ENCODE results near the gene MED17.

Gene MED17, protein sequence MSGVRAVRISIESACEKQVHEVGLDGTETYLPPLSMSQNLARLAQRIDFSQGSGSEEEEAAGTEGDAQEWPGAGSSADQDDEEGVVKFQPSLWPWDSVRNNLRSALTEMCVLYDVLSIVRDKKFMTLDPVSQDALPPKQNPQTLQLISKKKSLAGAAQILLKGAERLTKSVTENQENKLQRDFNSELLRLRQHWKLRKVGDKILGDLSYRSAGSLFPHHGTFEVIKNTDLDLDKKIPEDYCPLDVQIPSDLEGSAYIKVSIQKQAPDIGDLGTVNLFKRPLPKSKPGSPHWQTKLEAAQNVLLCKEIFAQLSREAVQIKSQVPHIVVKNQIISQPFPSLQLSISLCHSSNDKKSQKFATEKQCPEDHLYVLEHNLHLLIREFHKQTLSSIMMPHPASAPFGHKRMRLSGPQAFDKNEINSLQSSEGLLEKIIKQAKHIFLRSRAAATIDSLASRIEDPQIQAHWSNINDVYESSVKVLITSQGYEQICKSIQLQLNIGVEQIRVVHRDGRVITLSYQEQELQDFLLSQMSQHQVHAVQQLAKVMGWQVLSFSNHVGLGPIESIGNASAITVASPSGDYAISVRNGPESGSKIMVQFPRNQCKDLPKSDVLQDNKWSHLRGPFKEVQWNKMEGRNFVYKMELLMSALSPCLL

DNA sequence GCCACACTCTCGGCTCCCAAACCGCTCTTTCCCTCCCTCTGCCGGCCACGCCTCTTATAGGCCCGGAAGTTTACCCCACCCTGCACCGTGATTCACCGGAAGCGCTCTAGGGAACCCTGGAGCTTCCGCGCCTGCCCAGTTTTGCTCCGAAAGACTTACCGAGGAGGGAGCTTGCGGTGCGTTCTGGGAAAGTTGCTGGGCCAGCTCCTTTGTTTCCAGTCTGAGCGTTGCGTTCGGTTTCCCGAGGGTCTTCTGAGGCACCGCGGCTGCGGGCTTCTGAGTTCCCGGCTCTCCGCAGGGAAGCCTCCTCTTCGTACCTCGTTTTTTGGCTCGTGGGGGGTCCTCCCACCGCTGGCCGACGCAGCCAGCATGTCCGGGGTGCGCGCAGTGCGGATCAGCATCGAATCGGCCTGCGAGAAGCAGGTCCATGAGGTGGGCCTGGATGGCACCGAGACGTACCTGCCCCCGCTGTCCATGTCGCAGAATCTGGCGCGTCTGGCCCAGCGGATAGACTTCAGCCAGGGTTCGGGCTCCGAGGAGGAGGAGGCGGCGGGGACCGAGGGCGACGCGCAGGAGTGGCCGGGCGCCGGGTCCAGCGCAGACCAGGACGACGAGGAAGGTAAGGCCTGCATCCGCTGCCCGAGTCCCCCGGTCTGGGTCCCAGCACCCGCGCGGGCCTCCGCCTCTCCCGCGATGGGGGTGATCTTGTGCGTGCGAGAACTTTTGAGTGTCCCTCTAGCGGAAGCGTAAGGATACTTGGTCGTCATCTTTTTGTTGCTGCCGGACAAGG, at the start of gene MED17:
MED17 (plus strand) TSS at position 138 of the 790 bp plus-strand sequence; CDS start at position 370, 232 bp downstream.
- DNase-seq (ENCODE audit: low spot score): peak; percentile 97

DNA sequence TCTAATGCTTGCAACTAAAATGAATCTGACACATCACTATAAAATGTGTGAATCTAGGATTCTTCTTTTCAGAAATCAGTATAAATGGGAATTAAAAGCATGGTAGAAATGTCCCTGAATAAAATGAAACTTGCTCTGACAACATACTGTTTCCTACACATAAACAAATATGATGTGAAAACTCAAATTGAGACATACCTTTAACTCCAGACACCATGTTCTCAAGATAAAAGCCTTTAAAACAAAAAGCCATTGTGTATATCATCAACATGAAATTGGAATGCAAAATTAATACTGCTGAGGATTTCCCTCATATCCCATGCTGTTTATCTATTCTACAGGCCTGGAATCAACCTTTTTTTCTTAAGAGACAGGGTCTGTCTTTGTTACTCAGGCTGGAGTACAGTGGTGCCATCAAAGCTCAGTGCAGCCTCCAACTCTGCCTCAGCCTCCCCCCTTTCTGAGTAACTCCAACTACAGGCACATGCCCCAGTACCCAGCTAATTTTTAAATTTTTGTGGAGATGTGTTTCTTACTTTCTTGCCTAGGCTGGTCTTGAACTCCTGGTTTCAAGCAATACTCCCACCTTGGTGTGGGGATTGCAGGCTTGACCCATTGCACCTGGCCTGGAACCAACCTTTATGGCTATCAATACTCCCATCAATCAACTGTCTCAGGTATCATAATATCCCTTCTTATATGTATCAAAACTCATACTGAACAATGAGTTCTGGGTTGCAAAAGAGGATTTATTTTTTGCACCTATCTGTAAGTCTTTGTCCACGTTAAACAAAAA, 49.5 kb upstream of the MED17 start:
- DNase-seq (ENCODE audit: low spot score): no peak

DNA sequence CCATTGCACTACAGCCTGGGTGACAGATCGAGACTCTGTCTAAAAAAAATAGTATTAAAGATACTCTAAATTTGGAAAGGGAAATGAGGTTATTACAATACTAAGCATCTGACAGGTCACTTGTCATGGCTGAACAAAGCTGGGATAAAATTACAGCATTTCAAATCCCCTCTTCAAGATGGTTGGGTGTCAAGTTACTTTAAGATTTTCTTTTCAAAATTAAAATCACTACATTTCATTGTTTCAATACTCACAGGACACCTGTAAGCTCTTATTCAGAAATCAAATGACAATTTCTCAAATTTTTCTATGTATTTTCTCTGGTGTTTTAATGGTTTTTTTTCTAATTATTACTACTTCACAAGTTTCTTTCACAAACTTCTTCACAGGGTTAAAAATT, 48.5 kb upstream of the MED17 start:
- DNase-seq (ENCODE audit: low spot score): no peak

DNA sequence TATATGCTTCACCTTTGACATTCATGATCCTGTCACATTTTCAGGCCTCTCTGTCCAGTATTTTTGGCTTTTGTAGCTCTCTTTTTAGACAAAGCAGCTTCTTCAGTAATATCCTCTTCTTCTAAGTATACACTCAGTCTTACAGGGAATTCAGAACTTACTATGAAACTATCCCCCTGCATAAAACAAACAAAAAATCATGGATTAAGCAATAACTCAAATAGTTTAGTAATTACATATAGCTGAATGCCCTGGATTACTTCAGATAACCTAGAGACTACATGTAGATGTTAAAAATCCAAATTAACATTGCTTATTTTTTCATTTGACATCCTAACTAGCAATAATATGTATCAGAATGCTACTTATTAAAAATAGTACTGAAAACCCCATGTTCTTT, 48.0 kb upstream of the MED17 start:
- DNase-seq (ENCODE audit: low spot score): no peak

DNA sequence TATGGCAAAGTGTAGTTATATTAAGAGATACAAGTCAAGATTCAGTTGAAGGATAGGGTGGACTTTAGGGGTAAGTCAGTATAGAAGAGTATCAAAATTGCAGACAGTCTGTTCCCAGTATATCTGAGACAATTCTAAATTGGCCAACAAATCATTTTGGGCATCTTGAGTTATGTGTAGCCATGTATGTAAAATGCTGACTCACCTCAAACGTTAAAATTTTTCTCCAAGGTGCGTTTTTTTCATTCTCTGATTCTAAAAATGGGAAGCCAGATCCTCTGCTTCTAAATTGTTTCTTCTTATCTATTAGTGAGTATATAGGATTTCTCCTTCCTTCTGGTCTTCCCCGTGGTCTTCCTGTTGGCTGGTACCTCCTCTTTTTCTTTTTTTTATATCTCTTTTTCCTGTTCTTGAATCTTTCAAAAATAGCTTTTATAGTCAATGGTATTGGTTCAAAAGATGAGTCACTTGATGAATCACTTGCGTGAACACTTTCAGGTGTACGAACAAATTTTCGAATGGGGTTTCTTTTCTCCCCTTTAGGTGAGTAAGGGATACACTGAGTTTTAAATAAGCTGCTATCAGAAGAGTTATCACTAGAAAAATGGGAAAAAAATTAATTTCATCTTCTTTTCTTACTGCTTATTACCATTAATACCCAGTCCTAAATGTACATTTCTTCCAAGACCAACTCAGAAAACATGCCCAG, 46.0 kb upstream of the MED17 start:
- no peak for DNase-seq (ENCODE audit: low spot score)

DNA sequence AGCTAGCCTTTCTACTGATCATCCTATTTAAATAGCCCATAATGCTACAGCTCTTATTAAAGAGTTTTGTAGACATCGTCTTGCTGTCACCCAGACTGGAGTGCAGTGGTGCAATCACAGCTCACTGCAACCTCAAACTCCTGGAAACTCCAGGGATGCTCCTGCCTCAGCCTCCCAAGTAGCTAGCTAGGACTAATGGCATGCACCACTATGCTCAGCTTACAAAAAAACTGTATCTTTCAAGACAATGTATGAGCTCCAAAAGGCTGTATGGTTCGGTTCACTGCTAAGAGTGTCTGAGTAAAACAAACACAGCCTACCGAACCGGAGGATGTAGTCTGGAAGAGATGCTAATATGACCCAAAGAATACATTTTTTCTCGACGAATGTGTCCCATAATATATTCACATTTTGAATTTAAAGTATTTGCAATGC, 45.4 kb upstream of the MED17 start:
- DNase-seq (ENCODE audit: low spot score): no peak

DNA sequence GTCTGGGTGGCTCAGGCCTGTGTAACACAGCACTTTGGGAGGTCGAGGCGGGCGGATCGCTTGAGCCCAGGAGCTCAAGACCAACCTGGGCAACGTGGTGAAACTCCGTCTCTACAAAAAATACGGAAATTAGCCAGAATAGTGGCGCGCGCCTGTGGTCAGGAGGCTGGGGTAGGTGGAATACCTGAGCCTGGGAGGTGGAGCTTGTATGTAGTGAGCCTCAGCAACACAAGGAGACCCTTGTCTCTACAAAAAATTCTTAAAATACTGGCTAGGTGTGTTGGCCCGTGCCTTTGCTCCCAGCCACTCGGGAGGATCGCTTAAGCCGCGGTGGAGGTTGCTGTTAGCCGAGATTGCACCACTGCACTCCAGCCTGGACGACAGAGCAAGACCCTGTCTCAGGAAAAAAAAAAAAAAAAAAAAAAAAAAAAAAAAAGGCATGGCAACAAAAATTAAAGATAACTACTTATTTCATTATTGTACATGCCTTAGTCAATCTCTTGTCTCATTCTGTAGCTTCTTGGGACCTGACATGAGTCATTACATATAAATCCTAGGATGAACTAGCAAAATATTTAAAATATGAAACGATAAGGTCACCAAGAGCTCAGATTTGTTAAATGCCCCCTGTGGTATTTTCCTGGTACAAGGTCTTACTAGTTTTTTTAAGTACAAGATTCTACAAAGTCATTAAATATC, 43.9 kb upstream of the MED17 start:
- DNase-seq (ENCODE audit: low spot score): no peak

DNA sequence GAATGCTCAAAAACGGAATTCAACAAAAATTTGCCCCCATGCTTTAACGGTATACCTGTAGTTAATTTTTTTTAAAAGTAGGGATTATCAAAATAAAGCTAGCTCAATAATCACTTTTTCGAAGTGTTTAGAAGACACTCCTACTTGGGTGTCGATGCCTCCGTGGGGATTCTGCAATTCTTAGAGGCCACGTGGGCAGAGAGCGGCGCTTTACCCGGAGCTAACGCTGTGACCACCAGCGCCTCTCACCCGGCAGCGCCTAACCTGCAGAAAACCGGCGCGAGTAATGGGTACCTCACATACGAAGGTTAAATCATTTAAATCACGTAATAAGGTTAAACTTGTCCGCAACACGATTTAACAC, 43.4 kb upstream of the MED17 start:
- DNase-seq (ENCODE audit: low spot score): no peak

DNA sequence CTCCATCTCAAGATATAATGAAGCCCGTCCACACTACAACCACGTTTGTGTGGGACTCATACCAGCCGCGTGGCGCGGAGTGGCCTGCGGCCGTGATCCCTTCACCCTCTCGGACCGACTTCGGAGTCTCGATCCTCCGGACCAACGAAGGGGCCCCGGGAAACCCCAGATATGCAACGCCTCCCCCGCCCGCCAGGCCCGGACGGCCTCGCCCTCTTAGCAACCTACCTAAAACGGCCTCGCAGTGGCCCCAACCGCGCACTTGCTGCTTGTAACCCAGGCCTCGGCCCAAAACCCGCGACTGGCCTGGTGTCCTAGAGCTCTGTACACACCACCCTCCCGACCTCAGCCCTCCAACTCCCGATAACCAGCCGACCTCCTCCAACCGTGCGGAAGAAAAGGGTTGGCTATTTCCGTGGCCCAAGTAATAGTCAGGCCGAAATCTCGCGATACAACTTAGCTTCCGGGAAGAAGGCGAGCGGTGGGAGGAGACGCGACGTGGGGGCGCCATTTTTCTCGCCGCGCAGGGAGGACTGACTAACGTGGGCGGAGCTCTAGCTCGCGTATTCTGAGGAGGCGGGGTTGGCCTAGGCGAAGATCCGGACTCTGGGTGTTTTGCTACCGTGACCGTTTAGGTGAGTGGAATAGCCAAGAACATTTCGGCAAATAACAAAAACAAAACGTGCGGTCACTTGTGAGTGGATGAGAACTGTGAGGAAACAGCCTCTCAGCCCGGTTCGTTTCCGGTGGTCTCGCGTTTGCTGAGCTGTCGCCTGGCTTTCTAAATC, 42.8 kb upstream of the MED17 start, which contains the start of the genes C11orf54 and TAF1D:
C11orf54 (plus strand) TSS at position 579 of the 788 bp plus-strand sequence. CDS start 5,722 bp downstream, outside the sequence.
TAF1D (minus strand) TSS at position 402 of the 788 bp plus-strand sequence. CDS start 2,191 bp downstream, outside the sequence.
- DNase-seq (ENCODE audit: low spot score): peak; percentile 98

DNA sequence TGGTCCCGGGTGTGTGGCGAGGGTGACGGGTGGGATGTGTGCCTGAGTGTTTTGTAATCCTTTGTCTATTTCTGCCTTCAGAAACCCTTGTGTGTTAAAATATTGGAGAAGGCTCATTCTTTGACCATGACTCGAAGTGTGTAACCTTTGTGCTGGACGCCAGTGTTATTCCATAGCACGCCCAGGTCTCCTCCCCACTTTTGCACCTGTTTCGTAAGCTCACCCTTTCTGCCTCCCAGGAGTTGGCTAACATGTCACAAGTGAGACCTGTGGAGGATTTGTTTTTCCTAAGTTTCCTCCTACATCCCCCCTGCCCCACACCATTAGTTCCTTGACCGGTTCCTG, 42.2 kb upstream of the MED17 start:
- DNase-seq (ENCODE audit: low spot score): no peak

DNA sequence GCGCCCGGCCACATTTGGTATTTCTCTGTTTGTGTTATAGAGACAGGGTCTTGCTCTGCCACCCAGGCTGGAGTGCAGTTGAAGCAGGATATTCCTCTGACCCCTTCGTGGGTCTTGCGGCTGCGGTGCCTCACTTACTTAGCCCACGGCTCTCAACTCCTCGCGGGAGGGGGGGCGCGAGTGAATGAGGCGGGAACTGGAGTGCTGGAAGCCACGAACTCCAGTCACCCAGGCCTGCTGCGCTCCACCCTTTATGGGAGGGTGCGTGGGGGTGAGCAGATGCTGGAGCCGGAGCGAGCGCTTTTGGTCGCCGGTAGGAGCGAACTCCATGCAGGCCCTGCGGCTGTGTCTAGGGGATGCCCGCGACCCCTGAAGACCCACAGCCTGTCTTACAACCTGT, 40.8 kb upstream of the MED17 start:
- no peak for DNase-seq (ENCODE audit: low spot score)

DNA sequence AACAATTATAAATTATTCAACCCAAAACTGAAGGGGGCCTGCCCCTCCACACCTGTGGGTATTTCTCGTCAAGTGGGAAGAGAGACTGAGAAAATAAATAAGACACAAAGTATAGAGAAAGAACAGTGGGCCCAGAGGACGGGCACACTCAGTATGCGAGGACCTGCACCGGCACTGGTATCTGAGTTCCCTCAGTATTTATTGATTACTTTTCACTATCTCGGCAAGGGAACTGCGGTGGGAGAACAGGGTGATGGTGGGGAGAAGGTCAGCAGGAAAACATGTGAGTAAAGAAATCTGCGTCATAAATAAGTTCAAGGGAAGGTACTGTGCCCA, 39.4 kb upstream of the MED17 start:
- no peak for DNase-seq (ENCODE audit: low spot score)

DNA sequence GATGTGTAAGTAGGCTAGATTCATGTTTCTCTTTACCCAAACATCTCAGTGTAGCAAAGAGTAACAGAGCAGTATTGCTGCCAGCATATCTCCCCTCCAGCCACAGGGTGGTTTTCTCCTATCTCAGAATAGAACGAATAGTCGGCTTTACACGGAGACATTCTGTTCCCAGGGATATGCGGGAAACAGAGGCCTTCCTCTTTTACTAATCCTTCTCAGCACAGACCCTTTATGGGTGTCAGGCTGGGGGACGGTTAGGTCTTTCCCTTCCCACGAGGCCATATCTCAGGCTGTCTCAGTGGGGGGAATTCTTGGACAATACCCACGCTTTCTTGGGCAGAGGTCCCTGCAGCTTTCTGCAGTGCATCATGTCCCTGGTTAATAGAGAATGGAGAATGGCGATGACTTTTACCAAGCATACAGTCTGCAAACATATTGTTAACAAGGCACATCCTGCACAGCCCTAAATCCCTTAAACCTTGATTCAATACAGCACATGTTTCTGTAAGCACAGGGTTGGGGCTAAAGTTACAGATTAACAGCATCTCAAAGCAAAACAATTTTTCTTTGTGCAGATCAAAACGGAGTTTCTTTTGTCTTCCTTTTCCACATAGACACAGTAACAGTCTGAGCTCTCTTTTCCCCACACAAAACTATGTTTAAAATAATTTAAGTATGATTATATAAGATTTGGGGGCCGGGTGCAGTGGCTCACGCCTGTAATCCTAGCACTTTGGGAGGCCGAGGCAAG, 38.9 kb upstream of the MED17 start:
- peak; percentile 25 for DNase-seq (ENCODE audit: low spot score)

DNA sequence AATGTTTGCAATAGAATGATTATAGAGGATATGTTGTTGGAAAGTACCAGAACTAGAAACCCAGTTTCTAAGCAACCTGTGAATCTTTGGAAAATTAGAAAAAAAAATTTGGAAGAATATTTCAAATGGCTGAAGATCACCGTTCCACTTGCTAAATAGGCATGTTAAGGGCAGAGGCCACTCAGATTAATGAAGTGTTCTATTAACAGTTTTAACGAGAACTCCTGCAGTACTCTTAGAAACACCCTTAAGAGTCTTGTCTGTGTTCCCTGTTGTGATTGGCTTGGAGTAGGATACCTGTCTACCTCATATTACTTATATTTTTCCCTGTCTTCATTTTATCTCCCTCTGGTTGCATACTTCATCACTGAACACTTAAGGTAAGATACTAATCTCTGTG, 38.0 kb upstream of the MED17 start:
- DNase-seq (ENCODE audit: low spot score): no peak

DNA sequence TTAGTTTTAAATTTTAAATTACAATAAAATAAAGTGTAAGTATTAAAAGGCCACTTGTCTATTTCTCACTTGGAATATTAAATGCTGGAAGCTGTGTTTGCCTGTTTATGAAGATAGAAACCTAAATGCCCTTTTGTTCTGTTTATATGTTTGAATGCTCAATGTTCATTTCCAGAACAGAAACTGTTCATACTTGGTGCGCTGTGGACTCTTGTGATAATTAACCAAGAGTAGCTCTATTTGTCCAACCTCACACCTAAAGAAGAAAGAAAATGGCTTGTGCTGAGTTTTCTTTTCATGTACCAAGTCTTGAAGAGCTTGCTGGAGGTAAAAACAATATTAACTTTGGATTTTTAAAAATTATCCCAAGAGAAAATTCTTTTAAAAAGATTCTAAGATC, 37.0 kb upstream of the MED17 start:
- DNase-seq (ENCODE audit: low spot score): no peak

DNA sequence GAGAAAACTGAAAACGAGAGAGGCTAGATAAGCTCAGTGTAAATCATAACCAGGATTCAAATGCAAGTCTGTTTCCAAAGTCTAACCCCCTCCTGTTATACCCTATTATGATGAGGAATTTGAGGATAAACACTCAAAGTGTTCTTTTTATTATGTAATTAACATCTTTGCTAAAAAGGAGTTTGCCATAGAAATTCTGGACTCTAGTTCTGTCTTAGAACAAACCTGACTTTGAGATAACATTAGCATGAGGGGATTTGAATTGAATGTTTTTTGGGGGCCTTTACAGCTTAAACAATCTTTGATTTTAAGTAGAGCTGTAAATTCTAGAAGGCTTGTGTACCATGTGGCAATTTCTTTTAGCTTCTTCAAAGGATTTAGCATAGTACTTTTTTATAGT, 33.1 kb upstream of the MED17 start:
- no peak for DNase-seq (ENCODE audit: low spot score)

DNA sequence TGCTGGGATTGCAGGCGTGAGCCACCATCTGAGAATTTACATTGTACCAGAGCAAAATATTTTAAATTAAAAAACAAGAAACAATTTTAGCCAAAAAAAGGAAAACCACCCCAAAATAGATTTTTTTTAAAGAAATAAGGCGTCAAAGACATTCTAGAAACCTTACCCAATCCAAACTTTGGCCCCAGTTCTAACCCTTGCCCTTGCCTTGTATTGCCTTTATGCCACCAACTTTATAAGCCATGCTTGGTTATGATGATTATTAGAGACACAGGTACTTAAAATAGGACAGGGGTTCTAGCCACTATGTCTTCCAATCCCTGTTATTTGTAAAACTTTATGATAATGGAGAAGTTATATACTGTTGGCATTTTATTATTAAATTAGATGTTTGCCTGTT, 30.8 kb upstream of the MED17 start:
- no peak for DNase-seq (ENCODE audit: low spot score)

DNA sequence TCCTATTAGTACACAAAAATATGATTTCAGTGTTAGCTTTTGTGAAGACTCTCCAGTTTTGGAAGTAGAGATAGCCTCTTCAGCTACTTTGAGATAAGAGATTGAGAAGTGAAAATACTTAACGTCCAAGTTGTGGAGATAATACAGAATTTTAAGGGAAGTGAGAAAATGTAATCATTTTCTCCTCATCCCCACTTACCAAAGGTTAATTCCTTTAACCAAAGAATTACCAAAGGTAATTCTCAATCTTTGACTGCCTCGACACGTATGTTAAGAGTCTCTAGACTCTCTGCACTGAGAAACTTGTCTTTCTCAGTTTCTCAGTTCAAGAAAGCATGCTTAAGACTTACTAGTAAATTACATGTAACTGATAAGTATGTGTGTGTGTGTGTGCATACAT, 27.3 kb upstream of the MED17 start:
- no peak for DNase-seq (ENCODE audit: low spot score)

DNA sequence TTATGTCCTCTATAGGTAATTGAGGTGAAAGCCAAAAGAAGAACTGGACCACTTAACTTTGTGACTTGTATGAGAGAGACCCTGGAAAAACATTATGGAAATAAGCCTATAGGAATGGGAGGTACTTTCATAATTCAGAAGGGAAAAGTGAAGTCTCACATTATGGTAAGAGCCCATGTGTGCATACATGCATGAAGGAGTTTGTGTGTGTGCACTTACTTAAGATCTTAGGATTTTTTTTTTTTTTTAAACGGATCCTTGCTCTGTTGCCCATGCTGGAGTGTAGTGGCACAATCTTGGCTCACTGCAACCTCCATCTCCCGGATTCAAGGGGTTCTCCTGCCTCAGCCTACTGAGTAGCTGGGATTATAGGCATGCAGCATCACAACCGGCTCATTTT, 26.8 kb upstream of the MED17 start:
- no peak for DNase-seq (ENCODE audit: low spot score)

Measured in pons (tissue), 1 donor.